T-helper 2 cell treated with Interferon-gamma antibody and Interleukin-4, amounts not matched to agents 5 μg/mL and 100 μg/mL, for 36 hours (primary cell): Measurements from ENCODE around the gene SSTR4.

Source experiments
- DNase-seq: peaks from one replicate; pipeline ENCODE4 v3.0.0; 2021; ENCODE audit warnings: low spot score
- H3K27ac Mint-ChIP-seq: one replicate; pipeline ENCODE4 v1.8.0; 2021; ENCODE audit warnings: mild to moderate bottlenecking, mixed read lengths
- H3K27me3 Mint-ChIP-seq: one replicate; pipeline ENCODE4 v1.8.0; 2021; ENCODE audit warnings: low read depth, mixed read lengths
- H3K36me3 Mint-ChIP-seq: one replicate; pipeline ENCODE4 v1.8.0; 2021; ENCODE audit warnings: low read depth, mixed read lengths
- H3K4me1 Mint-ChIP-seq: one replicate; pipeline ENCODE4 v1.8.0; 2021; ENCODE audit warnings: low read depth, mixed read lengths
- H3K4me3 Mint-ChIP-seq: one replicate; pipeline ENCODE4 v1.8.0; 2022; ENCODE audit warnings: mild to moderate bottlenecking, moderate library complexity, mixed read lengths
- H3K9me3 Mint-ChIP-seq: one replicate; pipeline ENCODE4 v1.8.0; 2021; ENCODE audit warnings: mixed read lengths

The SSTR4 gene

DNA sequence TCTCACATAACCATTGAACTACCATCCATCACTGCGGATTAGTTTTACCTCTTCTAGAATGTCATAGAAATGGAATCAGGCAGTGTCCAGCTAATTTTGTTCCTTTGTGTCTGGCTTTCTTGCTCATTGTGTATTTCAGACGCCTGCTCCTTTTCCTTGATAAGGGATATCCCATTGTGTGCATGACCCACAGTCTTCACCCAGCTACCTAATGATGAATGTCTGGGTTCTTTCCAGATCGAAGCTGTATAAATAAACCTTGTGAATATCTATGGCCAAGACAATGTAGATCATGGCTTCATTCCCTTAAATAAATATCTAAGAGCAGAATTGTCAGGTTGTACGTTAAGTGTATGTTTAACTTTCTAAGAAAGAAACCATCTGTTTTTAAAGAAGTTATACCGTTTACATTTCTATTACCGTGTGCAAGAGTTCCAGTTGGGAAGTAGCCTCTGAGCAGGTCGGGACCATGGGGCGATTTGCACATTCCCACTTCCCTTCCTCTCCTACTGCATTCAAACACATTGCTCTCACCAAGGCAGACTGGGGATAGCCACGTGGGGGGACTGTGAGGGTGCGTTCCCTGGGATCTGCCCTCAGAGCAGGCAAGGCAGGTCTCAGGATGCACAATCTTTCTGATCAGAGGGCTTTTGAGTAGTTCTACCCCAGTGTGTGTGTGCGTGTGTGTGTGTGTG, 37.9 kb downstream of the SSTR4 start:
- Mint-ChIP-seq H3K27ac (no peak overlapping the region), H3K36me3 (no peaks in the 10 kb centered on the region), H3K9me3 (no peaks in the 10 kb centered on the region), H3K27me3 (no peaks in the 10 kb centered on the region), H3K4me1 (no peaks in the 10 kb centered on the region), H3K4me3 (no peak overlapping the region)
- DNase-seq, result no peak

DNA sequence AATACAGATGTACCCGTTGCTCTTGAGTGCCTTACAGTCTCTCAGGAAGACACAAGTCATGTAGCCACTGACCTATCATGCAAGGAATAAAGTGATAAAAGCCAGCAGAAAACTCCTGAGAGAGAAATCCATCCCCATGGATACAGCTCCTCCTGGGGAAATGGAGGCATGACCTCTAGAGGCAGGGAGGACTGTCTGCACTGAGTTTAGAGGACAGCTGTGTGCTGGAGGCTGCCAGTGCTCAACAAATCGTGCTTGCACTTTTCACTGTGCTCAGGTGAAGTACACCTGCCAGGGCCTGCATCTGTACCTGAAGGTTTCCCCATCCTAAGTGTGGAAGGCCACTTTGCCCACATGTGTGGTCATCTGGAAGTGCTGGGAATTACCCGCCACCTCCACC, 38.9 kb downstream of the SSTR4 start:
- H3K27ac Mint-ChIP-seq, result no peak overlapping the region
- no peaks in the 10 kb centered on the region for H3K27me3 Mint-ChIP-seq
- no peaks in the 10 kb centered on the region for H3K9me3 Mint-ChIP-seq
- H3K36me3 Mint-ChIP-seq, result no peaks in the 10 kb centered on the region
- no peak for DNase-seq
- H3K4me3 Mint-ChIP-seq, result no peak overlapping the region
- no peaks in the 10 kb centered on the region for H3K4me1 Mint-ChIP-seq

DNA sequence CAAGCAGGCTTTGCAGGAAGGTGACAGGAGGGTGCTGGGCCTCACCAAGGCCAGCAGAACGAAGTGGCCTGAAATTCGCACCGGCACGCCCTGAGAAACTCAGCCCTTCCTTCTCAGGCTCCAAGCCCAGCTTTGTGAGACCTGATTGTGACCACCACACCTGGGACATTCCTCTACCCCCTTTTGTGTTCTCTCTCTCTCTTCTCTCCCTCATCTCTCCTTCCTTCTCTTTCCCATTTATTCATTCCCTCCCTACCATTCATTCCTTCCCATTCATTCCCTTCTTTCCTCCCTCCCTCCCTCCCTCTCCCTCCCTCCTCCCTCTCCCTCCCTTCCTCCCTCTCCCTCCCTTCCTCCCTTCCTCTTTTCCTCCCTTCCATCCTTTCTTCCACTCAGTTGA, 42.2 kb downstream of the SSTR4 start:
- Mint-ChIP-seq H3K36me3 (no peaks in the 10 kb centered on the region), H3K4me3 (no peak overlapping the region), H3K4me1 (peaks cover 2% of the 10 kb centered on the region), H3K27ac (no peak overlapping the region), H3K27me3 (peaks cover 3% of the 10 kb centered on the region), H3K9me3 (no peaks in the 10 kb centered on the region)
- no peak for DNase-seq

DNA sequence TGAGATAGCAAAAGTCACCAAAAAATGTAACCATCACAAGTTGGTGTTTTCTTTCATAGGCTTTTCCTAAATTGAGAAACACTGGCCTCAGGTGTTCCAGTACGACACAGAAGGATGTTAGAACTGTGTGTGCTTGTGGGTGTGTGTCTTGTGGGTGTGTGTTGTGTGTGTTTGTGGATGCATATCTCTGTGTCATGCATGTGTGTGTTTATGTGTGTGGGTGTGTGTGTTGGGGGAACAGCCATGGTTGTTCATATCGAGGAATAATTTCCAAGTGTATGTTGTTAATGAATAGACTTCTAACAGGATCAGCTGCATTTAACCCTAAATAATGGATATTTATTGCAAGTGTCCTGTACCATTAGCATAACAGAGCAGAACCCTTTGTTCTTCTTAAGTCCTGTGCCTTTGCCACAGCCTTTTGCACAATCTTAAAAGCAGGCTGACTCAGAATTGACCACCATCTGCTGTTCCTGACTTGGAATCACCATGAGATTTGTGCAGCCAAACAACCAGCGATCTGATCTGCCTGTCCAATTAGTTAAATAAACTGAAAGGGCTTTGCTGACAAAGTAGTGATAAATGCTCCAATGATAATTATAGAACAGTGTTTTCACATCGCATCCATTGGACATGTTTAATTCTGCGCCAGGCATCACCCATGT, 43.4 kb downstream of the SSTR4 start:
- Mint-ChIP-seq H3K9me3 (no peaks in the 10 kb centered on the region), H3K4me3 (no peak overlapping the region), H3K36me3 (no peaks in the 10 kb centered on the region), H3K4me1 (peaks cover 7% of the 10 kb centered on the region), H3K27ac (no peak overlapping the region), H3K27me3 (peaks cover 3% of the 10 kb centered on the region)
- no peak for DNase-seq

DNA sequence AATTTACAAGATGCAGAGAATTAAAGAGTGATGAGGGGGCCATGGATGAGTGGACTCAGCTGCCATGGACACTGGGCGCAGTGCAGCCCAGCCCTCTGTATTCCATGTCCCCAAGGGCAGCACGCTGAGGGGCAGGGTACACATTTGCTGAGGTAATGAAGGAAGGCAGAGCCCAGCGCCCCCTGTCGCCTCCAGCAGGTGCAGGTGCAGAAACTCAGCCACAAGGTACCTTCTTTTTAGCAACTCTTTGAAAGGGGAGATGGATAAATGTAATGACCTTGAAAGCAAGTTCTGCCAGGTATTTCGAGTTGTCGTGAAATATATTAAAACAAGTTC, 43.9 kb downstream of the SSTR4 start:
- peaks cover 3% of the 10 kb centered on the region for H3K27me3 Mint-ChIP-seq
- no peaks in the 10 kb centered on the region for H3K36me3 Mint-ChIP-seq
- no peak overlapping the region for H3K27ac Mint-ChIP-seq

DNA sequence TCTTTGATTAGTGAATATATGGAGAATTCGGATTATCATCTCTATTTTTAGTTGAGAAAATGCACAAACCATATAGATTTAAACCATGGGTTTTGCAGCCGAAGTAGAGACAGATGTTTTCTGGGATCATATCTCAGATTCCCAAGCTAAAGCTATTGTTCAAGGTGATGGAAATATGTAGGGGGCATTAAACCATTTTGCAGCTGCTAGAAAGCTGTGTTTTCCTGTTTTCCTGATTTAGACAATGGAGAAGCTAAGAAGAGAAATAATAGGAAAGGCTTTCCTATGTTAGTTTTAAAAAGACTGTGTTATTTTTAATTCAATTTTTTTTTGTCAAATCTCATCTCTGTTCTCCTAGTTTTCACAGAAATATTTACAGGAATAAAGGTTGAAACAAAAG, 44.8 kb downstream of the SSTR4 start:
- Mint-ChIP-seq H3K27me3 (peaks cover 3% of the 10 kb centered on the region), H3K27ac (no peak overlapping the region), H3K36me3 (no peaks in the 10 kb centered on the region), H3K9me3 (no peaks in the 10 kb centered on the region), H3K4me3 (no peak overlapping the region), H3K4me1 (peaks cover 11% of the 10 kb centered on the region)
- DNase-seq, result no peak

More for the DNA sequence above, 43.9 kb downstream of the SSTR4 start:
- Mint-ChIP-seq H3K9me3 (no peaks in the 10 kb centered on the region), H3K4me1 (peaks cover 8% of the 10 kb centered on the region), H3K4me3 (no peak overlapping the region)
- no peak for DNase-seq

DNA sequence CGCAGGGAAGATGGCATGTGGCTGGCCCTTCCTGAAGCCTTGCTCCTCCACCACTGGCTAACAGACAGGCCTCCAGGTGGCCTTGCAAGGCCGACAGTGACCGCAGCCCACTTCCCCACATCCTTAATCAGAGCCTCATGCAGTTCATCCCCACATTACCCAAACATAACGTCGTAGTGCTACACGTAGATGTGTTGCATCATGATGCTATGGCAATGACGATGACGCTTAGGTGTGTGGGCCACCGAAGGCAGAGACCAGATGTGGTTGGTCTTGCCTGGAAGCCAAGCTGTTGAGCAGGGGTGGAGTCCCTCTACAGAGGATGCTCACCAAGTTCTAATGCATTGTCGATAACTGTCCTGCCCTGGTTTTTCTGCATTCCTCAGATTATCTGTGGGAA, 45.4 kb downstream of the SSTR4 start:
- Mint-ChIP-seq H3K4me3 (no peak overlapping the region), H3K36me3 (no peaks in the 10 kb centered on the region), H3K27ac (no peak overlapping the region), H3K27me3 (peaks cover 3% of the 10 kb centered on the region), H3K9me3 (no peaks in the 10 kb centered on the region), H3K4me1 (peaks cover 11% of the 10 kb centered on the region)
- DNase-seq, result no peak

DNA sequence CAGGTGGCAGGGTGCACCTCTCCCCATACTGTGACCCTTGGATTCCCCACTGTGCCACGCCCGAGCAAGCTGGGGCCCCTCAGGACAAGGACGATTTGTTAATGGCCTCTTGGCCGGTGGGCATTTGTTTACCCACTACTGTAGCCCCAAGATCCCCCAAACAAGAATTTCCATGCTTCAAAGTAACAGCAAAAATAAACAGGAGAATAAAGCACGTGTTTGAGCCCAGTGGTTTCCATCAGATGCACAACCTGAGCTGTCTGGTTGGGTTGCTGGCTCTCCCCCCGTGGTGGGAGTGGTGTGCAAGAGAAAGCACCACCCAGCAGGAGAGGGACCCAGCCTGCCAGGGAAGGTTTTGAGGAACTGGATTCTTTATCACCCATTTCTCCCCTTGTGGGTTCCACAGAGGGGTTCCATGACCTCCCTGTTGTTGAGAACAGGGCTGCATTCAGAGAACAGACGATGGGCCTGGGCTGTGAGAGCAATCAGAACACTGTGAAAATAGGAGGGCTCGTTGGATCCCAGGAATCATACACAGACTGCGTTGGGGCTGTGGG, 46.2 kb downstream of the SSTR4 start:
- DNase-seq, result no peak

DNA sequence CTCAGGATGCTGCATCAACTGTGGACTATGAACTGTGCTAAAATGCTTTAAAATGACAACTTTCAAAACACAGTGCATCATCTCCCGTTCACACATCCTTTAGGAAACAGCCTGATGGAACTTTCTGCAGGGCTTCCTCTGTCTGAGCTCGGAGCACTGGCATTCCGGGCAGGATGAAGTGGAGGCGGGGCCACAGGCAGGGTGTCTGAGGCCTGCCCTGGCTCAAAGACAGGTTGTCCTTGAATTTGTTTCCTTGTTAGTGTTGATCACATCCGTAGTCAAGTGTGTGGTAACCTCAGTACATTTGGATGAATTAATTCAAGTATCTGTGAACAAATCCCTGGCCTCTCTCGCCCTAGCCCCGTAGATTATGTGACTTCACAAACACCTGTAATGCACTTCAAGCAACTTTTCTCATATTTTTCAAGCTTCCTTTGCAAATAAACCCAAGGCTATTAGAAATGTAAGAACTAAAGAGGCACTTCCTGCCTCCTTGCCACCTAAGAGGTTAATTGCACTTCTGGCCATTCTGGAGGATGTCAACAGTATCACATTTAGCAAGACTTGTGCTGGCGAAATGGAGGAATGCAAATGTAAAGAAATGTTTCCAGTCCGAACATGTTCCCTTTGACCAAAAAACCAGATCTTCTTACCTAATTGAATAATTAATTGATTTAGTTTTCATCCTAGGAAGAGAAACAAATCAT, 47.9 kb downstream of the SSTR4 start:
- no peaks in the 10 kb centered on the region for H3K36me3 Mint-ChIP-seq
- peaks cover 24% of the 10 kb centered on the region for H3K4me1 Mint-ChIP-seq

More for the DNA sequence above, 46.2 kb downstream of the SSTR4 start:
- Mint-ChIP-seq H3K27me3 (peaks cover 3% of the 10 kb centered on the region), H3K4me1 (peaks cover 12% of the 10 kb centered on the region), H3K27ac (no peak overlapping the region), H3K36me3 (no peaks in the 10 kb centered on the region), H3K4me3 (no peak overlapping the region), H3K9me3 (no peaks in the 10 kb centered on the region)

DNA sequence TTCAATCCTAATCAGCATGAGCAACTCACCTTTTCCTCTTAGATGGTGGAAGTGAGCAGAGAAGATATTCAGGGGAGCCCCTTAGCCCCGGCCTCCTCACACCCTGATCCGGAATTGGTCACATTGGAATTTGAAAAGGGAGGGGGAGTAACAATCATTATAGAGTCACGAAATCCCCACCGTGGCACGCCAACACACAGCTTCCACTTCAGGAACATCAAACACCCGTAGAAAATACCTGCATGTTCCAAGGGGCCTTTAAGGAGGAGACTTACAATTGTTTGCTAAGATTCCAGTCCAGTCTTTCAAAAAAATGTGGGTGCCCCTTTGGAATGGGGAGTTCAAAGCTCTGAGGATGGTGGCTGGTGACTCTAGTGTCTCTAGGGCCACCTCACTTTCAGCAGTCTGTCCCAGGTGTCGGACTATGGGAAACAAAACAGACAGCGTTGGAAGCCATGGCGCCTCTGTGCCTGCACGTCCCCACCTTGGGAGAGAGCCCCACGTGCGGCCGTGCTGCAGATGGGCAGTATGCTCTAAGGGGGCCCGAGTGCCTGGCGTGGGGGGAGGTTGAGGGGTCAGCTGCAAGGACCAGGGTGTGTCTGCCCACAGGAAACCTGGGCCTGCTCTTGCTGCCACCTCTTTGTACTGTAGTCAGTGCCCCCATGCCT, 48.6 kb downstream of the SSTR4 start:
- Mint-ChIP-seq H3K27ac (no peak overlapping the region), H3K9me3 (no peaks in the 10 kb centered on the region), H3K27me3 (peaks cover 3% of the 10 kb centered on the region), H3K4me1 (peaks cover 24% of the 10 kb centered on the region), H3K4me3 (peak overlapping the region; percentile 20), H3K36me3 (no peaks in the 10 kb centered on the region)
- no peak for DNase-seq

More for the DNA sequence above, 47.9 kb downstream of the SSTR4 start:
- H3K27me3 Mint-ChIP-seq, result peaks cover 3% of the 10 kb centered on the region
- H3K4me3 Mint-ChIP-seq, result peak overlapping the region; percentile 20
- H3K9me3 Mint-ChIP-seq, result no peaks in the 10 kb centered on the region
- no peak overlapping the region for H3K27ac Mint-ChIP-seq
- DNase-seq, result no peak

DNA sequence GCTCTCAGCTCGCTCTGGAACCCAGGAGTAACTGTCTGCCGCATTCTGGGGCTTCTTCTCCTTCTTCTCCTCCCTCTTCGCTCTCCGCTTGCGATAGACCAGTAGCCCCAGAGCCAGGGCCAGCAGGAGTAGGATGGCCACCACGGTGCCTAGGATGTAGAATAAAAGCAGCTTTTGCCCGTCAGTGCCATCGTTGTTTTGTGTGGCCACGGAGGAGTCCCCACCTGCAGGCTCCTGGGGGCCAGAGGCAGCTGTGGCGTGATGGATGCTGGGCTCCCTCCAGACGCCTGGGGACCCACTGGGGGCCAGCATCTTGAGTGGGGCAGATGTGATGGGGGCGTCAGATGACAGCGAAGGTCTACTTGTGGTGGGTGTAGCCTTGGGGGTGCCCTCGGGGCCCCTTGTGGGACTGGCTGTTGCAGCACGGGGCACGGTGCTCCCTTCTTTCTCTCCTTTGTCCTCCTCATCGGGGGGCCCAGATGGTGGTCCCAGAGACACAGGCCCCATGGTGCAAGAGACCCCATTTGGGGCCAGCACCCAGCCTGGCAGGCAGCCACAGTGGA, 49.3 kb downstream of the SSTR4 start:
- H3K36me3 Mint-ChIP-seq, result no peaks in the 10 kb centered on the region
- H3K4me3 Mint-ChIP-seq, result peak overlapping the region; percentile 8
- no peak for DNase-seq
- H3K27ac Mint-ChIP-seq, result no peak overlapping the region
- peaks cover 24% of the 10 kb centered on the region for H3K4me1 Mint-ChIP-seq
- peaks cover 3% of the 10 kb centered on the region for H3K27me3 Mint-ChIP-seq
- no peaks in the 10 kb centered on the region for H3K9me3 Mint-ChIP-seq

DNA sequence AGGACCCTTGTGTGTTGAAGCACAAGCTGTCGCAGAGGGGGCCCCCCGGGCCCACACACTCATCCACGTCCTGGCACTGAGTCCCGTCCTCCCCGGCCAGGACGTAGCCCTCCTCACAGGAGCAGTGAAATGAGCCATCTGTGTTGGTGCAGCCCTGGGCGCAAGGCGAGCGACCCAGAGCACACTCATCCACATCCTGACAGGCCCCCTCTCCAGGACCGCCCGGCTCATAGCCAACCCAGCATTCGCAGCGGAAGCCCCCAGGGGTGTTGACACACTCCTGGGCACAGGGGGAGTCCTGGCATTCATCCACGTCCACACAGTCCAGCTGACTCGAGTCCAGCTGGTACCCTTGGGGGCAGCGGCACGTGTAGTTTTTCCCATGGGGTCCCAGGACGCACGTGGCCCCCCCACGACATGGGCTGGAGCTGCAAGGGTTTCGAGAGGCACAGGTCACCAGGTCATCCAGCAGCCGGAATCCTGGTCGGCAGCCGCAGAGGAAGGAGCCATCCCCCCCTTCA, 49.8 kb downstream of the SSTR4 start:
- H3K4me1 Mint-ChIP-seq, result peaks cover 24% of the 10 kb centered on the region

DNA sequence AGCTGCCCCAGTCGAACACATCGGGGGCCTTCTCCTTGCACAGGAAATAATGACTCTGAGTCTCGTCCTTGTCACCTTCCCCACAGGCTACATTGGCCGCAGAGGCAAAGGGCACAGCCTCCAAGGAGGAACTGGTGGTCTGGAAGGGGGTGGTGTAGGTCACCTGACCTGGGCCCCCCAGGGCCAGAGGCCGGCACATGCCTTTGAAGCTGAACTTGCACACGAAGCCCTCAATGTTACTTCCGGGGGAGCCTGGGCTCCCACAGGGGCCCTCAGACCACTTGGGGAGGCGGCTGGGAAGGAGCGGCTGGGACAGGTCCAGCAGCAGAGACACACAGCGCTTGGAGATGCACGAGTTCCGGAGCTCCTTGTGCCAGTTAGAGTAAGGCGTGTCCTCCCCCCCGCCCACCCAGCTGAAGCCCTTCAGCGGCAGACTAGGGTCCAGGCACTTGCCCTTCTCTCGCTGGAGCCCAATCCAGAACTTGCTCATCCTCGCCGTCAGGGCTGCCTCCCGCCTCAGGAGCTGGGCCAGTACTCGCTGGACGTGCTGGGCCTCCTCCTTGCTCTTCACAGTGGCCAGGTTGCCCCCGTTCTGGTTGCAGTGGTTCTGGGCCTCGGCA, 50.4 kb downstream of the SSTR4 start:
- no peaks in the 10 kb centered on the region for H3K36me3 Mint-ChIP-seq
- H3K27me3 Mint-ChIP-seq, result peaks cover 6% of the 10 kb centered on the region
- H3K4me3 Mint-ChIP-seq, result peak overlapping the region; percentile 66
- H3K4me1 Mint-ChIP-seq, result peaks cover 24% of the 10 kb centered on the region
- peak overlapping the region; percentile 87 for H3K27ac Mint-ChIP-seq
- no peaks in the 10 kb centered on the region for H3K9me3 Mint-ChIP-seq
- DNase-seq, result no peak

More for the DNA sequence above, 49.8 kb downstream of the SSTR4 start:
- H3K36me3 Mint-ChIP-seq, result no peaks in the 10 kb centered on the region
- peaks cover under 1% of the 10 kb centered on the region for H3K27me3 Mint-ChIP-seq
- H3K9me3 Mint-ChIP-seq, result no peaks in the 10 kb centered on the region
- no peak for DNase-seq
- no peak overlapping the region for H3K27ac Mint-ChIP-seq
- no peak overlapping the region for H3K4me3 Mint-ChIP-seq
